ENCODE measurements around the gene MSRB1.

MSRB1 gene, protein sequence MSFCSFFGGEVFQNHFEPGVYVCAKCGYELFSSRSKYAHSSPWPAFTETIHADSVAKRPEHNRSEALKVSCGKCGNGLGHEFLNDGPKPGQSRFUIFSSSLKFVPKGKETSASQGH

GRCh38 chr16:1942810-1943726, at the start of gene MSRB1:
Gene MSRB1 (minus strand): TSS chr16:1943199. CDS start chr16:1943156, 43 bp downstream.
- peak within 1 kb of the TSS; percentile 74 for H3K4me3 ChIP-seq (ENCODE audit: low read depth, low read length)
- TF ChIP-seq CTCF (IDR thresholded peaks at IDR 0.05; ENCODE audit: low read depth, low read length), result no peak

GRCh38 chr16:1991948-1992703, 49.1 kb upstream of the MSRB1 start:
- no peak for TF ChIP-seq CTCF (IDR thresholded peaks at IDR 0.05; ENCODE audit: low read depth, low read length)
- 0 out of 2 replicates have a peak overlapping the region, but pooled peaks have one; percentile 10 for H3K4me3 ChIP-seq (ENCODE audit: low read depth, low read length)

GRCh38 chr16:1991588-1991947, 48.6 kb upstream of the MSRB1 start:
- TF ChIP-seq CTCF (IDR thresholded peaks at IDR 0.05; ENCODE audit: low read depth, low read length), result no peak
- H3K4me3 ChIP-seq (ENCODE audit: low read depth, low read length), result 0 out of 2 replicates have a peak overlapping the region, but pooled peaks have one; percentile 10

DNA sequence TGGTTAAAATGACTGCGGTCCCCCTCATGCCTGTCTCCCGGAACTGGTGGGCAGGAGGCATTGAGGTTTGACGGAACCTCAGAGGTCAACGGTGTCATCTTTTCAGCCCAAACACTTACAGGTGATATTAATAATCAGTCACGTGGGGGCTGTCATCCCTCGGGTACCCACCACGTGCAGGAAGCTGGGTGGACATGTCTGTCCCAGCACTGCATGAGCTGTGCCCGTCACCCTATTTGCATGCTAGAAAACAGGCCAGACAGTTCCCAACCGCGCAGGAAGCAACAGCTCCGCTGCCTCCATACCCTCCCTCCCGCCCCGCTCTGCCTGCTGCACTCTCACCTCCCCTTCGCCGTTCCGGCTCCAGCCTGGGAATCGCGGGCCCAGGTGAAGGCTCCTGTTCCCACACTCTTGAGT, 48.1 kb upstream of the MSRB1 start:
- no peak for TF ChIP-seq CTCF (IDR thresholded peaks at IDR 0.05; ENCODE audit: low read depth, low read length)
- no peak overlapping the region for H3K4me3 ChIP-seq (ENCODE audit: low read depth, low read length)

- no peak for TF ChIP-seq CTCF (IDR thresholded peaks at IDR 0.05; ENCODE audit: low read depth, low read length)
- H3K4me3 ChIP-seq (ENCODE audit: low read depth, low read length), result peak overlapping the region; percentile 17
These were observed 47.5 kb upstream of the MSRB1 start for GRCh38 chr16:1990351-1991134.

DNA sequence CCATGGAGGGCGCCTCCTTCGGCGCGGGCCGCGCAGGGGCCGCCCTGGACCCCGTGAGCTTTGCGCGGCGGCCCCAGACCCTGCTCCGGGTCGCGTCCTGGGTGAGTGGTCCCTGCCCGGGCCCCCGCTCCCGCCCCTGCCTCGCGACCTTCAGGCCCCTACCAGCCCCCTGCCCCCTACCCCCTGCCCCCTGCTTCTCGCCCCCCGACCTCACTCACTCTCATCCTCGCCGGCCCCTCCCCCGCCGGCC, 47.0 kb upstream of the MSRB1 start:
- H3K4me3 ChIP-seq (ENCODE audit: low read depth, low read length), result peak overlapping the region; percentile 10; the same call in 1 of the 2 replicates
- TF ChIP-seq CTCF (IDR thresholded peaks at IDR 0.05; ENCODE audit: low read depth, low read length), result no peak
